NCI-H1105 treated with DMSO at 0.1 percent for 48 hours (cell line): ENCODE measurements around the gene AOPEP.
A peak's percentile ranks its signal among the peaks of the same experiment; 100 is the strongest.

Experiments
- DNase-seq: peaks from one replicate; lab custom pipeline; 2025; lab: John Stamatoyannopoulos, UW

The AOPEP gene

DNA sequence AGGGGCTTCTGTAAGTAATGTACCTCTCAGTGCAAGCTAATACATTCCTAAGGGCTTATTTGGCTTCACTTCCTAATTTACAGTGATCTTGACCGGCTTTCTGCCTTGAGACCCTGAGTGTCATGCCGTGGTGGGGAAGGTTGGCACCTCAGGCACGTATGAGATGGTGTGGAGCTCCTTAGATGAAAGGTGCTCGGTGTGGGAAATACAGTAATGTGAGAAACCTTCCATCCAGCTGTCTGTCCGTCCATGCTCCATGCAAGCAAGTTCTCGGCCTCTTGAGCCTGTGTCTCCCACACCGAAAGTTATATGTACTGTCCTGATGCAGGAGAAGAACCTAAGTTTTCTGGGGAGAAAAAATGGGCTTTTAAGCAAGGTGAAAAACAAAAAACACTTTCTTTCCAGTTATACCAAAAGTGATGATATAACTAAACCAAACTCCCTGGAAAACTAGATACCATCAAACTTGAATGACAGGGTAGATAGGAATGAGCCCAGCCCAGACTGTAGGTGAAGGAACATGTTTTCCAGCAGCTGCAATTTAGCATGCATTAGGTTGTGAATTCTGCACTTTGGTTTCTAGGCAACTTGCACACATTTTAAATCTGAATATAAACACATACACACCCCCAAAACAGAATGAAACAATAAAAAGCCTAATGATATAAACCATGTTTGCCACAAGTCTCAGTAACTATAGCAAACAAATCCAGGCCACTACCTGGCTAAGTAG lies 311.5 kb downstream of the AOPEP start:
- no peak for DNase-seq

DNA sequence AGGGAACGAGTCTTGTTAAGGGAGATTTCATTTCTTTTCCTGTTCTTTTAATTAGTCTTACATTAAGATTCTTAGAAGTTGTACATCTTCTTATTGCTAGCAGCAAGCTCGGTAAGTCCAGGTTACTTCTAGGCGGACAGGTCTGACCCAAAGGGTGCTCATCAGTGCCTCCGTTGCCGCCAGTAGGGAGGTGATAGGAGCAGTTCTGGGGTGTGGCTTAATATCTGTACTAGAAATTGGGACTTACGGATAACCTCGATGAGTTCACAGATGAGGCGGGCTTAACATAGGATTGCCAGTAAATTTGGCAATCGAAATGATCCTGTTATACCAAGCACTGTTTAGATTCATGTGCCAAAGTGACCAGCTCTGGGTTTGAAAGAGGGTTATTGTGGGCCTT lies 312.2 kb downstream of the AOPEP start:
- no peak for DNase-seq

DNA sequence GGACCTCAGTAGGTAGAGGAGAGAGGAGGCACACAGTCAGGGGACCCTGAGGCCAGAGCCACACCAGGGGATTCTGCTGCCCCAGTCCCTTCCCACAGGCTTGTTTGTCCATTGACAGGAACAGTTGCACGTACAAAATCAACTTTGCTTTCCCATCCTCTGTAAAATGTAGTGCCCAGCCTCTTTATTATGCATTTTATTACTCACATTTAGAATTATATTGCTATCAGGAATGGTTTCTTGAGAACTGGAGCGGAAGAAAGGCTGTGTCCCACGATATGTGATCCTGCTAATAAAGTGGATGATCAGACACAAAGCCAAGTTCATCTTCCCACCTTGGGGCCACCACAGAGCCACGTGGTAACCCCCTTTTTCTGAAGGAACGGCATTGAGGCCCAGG lies 313.6 kb downstream of the AOPEP start:
- no peak for DNase-seq

DNA sequence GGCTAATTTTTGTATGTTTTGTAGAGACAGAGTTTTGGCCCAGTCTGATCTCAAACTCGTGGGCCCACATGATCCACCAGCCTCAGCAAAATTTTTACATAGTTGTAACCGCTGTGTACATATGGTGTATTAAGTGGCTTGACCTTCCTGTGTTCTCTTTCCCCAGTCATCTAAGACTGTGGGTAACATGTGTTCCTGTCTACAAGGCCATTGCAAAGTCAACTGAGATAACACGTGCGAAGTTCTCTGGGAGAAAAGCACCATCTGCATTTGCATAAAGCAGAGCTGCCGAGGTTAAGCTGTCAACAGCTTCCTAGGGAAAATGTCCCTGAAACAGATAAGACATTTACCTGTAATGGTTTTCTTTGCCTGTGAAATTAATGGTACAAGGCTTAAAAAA lies 317.3 kb downstream of the AOPEP start:
- no peak for DNase-seq

DNA sequence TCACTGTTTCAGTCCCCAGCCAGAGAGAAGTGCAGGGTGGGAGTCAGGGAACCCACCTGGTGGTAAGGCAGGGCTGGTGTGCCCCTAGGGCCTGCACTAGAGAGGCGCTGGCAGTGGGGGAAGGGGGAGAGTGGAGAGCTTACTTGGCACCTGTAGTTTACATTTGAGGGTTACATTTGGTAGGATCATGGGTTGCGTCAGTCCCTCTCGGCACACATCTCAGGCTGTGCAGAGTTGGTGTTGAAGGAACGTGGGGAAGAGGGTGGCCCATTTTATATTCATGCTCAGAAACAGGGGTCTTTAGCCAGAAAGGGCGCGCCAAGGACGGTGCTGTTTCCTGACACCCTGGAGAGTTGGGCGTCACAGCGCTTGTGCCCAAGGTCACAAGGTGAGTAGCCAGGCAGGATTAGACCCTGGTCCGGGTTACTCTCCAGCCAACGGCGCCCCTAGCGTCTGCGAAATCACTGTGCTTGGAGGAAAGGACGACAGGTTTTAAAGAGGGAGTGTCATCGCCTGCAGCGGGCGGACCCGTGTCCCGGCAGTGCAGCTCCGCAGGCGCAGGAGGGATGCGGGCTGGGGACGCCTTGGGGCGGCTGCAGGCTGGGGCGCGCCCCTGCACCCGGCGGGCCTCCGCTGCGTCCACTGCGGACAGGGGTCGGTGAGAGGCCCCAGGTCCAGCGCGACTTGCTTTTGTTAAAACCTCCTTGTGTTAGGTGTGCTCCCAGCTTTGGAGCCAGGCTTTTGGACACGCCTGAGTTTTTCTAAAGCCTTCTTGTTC lies 318.4 kb downstream of the AOPEP start:
- DNase-seq: no peak

DNA sequence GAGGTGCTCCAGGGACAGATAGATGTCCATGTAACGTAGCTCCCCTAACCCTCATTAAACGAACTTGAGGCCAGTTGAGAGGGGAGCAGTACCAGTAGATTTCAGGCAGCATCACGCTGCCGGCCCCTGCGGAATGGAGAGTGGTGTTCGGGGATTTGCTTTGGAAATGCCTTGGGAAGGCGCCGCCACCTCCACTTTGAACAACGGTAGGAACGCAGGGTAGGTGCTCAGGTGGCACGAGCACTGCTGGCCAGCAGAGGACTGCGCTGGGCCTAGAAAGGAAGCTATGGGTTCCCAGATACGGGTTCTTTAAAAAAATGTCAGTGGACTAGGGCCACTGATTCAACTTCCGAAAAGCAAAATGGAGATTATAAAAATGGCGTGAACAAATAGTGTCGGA lies 319.3 kb downstream of the AOPEP start:
- no peak for DNase-seq

DNA sequence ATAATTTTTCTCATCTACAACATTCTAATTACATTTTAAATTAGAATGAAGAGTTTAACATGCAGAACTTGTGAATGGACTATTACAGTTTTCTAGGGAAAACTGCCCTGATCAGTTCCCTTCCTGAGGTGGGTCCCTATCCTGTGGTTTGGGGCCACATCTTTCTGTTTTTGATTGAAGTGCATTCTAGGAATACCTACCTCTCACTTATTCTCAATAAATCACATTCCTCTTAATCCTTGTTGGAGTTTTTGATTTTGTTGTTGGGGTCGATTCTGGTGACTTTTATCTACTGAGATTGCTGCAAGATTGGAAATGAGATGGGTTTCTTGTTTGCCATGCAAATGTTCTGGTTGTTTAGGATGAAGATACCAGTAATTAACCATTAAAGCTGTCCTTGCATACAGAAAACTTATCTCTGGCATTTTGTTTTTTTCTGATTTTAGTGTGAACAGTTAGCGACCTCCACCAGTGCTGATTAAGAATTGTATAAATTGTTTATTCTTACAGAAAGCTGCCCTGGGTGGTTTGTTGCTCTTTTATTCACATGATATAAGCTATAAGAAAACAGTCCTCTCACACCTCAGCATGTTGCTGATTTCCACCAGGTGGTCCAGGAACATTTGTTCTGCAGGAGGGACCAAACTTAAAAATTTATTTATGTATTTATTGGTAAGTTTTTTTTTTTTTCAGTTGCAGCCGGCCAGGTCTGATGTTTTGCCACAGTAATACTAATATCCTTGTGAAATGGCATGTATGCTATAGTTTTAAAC lies 321.1 kb downstream of the AOPEP start:
- no peak for DNase-seq

DNA sequence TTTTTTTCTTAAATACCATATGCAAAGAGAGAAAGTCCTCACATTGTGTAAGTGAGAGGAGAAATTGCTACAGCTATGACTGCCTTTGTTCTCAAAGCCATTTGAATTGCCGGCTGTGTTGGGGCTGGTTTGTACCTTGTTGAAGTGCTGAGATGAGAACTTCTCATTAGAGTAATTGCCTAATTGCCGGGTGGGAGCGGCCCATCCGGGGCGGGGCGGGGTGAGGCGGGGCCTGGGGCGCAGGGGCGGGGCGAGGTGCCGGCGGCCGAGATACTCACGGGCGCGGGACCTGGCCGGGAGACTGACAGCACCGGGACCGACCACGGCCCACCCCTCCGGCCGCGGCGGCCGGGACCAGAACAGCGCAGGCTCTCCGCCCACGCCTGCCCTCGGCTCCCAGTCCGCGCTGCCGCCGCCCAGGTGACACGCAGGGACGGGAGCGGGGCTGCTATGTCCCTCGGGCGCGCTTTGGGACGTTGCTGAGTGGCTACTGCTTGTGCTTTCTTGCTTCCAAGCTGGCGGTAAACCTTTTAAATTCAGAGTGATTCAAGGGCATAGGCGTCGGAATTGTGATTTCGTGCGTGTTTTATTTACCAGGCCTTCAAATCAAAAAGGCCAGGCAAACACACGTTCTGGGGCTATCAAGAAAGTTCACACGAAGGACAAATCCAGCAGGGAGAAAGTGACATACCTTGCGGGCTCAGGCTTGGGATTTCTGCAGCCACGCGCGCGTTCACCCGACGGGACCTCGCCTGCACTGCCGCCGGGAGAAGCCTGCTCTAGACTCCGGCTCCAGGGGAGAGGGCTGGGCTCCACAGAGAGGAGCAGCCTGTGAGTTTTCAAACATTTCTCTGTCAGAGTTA lies 322.0 kb downstream of the AOPEP start:
- DNase-seq: peak; percentile 92

DNA sequence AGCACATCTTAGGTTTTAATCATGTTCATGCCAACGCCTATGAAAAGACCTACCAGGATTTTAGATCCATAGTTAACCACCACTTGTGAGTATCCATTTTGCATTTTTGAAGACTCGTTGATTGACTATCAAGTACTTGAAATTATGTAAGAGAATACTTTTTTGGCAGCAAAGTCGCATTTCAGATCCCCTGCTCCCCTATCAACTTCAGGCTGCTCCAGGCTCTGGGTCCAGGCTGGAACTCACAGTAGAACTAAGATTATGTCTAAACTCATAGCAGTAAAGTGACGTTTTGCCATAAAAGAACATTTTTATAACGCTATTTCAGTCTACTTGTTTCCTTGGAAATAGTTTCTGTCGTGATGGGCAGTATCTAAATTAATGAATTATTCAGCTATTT lies 323.3 kb downstream of the AOPEP start:
- peak; percentile 30 for DNase-seq

DNA sequence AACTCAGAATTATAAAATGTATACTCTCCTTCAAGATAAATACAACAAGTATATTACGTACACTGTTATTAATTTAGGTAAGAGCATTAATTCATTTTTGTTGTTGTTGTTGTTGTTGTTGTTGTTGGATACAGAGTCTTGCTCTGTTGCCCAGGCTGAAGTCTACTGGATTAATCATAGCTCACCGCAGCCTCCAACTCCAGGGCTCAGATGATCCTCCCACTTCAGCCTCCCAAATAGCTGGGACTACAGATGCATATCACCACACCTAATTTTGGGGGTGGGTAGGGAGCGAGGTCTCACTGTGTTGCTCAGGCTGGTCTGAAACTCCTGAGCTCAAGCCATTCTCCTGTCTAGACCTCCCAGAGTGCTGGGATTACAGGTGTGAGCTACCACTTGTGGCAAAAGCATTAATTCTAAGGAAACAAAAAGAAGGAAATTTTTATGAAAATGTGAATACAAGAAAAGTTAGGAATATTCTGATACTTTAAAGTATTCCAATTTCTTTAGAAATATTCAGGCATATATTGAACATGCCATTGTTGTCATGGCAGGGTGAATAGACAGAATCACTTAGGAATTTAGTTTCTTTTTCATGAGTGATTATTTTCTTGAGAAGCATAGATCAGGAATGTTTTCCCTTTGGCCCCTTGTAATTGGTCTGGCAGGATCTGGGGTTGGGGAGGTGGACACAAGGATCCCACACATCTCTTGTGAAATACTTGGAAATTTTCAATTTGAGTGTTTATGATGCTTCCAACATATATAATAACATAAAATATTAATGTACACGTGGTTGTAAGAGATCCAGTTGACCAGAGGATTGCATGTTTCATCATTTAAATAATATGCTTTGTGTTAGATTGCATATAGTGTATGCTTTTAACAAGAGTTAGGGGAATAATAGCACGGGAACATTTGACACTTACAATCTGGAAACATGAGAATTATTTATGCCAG lies 327.4 kb downstream of the AOPEP start:
- DNase-seq: no peak

DNA sequence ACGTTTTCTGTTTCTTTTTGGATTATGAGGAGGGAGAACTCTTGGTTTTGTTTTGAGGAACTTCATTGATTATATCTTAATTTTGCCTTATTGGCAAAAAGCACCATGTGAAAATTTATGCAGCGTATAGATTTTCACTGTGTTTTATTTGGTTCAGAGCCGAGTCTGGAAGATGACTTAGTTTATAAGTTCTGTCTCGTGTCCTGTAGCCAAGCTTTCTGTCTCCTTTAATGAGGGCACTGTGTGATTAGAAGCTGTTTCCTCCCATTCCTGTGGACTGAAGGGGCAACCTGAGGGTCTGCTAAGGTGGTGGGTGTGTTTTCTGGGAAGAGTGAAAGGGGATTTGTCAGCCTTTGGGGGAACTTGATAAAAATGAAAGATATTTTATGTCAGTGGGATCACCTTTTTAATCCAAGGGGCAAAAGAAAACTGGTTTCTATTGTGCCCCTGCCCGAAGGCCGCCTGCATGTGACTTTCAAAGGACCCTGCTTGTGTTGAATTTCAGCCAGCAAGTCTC lies 328.9 kb downstream of the AOPEP start:
- DNase-seq: no peak

DNA sequence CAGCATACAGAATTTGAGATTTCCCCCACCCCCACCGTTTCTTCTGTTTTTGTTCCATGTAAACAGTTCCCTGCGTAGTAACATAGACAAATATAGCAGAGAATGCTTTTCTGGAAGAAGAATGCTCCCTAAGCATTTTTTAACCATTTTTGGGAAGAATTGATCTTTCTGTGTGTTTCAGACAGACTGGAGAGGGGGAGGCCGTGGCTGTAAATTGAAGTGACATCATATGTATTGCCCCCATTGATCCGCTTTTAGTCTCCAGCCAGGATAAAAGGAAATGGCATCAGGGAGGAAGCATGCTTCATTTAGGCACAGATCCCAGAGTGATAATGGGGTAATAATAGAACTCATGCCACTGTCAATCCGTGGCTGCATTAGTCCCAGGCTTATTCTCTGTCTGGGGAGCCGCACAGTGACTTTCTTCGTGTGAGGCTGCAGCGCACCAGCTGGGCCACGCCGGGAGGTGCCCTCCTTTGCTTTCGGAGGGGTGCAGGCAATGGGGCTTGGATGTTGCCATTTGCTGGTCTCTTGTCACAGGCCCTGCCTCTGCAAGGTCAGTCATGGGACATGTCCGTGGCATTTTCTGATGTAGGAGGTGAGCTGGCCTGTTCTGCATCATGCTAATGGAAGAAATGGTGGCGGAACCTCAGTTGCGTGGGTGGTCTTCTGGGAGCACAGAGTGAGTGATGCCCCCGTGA lies 329.5 kb downstream of the AOPEP start:
- peak; percentile 62 for DNase-seq

DNA sequence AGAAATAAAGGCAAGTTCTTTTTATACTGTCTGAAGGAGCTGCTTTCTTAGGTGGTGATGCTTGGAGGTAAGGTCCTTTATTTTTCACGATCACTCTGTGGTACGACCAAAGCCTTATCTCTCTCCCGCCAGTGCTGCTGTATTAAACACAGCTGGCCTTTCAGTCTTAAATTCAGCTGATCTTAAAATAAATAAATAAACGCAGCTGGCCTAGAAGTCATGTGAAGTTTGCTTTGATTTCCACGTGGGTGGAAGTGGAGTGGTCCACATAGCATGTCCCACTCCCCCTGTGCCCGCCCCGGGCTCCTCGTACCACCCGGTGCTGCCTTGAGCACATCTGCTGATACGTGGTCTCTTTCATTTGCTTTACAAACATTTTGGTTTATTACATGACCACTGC lies 330.6 kb downstream of the AOPEP start:
- peak; percentile 6 for DNase-seq

DNA sequence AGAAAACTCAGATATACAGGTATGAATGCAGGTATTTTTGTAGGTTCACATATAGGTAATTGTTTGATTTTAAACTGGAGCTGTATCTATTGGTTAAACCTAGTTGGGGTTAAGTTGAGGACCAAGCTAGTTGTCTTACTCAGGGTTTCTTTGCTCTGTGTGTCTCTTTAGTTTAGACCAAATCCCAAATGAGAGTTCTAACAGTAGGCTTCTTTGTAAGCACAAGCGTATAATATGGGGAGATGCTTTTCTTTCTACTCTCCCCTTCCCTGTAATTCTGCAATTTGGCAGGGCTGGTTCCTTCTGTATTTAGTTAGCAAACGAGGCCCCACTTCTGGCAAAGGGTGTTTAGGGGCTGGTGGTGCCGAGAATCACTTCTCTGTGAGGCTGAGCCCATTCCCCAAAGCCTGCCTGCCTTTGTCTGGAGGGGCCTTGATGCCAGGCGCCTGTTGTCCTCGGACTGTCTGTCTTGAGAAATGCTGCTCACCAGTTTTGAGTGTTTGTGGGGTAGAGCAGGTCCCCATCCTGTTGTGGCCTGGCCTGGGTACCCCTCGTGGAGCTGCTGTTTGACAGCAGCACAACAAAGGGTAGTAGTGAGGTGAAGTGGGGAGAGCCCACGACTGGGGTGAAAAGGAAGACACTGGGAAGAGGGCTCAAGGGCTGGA lies 331.8 kb downstream of the AOPEP start:
- DNase-seq: no peak

DNA sequence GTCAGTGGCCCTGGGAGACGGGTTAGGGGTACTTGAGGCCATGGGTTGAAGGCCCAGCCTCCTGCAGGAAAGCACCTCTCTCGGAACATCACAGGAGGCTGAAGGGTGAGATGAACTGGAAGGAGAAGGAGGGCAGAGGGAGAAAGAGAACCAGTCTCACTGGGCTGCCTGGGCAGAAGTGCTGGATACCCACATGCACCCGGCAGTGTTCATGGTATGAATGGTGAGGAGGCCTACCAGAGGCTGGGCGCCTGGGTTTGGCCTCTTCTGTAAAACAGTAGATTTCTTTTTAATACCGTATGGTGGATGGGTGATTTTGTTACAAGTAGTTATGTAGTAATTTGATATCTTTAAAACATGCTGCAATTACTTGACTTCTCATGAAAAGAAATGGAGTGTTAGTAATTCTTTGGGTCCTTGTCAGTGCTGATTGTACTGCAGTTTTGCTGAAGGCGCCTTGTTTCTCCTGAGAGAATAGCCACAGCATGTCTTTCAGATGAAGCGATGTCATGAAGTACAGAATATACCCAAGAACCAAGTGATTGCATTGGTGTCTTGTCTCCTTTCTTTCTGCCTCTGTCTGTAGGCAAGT lies 332.4 kb downstream of the AOPEP start:
- DNase-seq: peak; percentile 7

DNA sequence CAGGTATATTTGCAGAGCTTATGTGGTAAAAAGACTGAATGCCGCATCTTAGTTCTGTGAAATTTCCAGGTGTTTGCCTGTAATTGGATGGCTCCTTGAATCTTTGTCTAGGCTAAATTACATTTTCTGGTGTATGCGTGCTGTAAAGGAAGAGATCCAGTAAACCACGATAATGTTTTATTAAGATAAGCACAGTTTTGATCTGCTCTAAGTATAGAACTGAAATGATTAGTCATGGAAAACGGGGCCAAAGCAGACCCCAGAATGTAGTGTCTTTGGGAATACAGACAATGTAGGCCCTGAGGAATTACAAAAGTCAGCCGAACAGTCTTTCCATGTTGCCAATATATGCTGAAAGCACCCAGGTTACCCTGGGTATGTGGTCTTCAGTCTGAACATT lies 333.7 kb downstream of the AOPEP start:
- DNase-seq: no peak

DNA sequence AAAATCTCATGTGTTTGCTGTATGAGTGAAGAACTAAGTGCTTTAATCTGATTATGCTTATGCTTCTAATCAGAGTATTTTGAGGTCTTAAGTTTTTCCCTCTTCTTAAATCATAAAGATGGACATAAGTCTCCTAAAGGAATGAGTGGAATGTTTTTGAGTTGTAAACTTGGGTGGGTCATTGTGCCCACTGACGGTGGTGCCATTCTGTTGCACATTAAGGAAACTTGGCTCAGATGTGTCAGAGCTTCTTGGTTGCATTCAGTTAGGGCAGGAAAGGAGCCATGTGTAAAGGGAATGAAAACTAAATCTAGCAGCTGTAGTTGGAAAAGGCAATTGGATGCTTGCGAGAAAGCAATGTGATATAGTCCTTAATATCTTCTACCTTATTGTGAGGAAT lies 334.4 kb downstream of the AOPEP start:
- DNase-seq: no peak

DNA sequence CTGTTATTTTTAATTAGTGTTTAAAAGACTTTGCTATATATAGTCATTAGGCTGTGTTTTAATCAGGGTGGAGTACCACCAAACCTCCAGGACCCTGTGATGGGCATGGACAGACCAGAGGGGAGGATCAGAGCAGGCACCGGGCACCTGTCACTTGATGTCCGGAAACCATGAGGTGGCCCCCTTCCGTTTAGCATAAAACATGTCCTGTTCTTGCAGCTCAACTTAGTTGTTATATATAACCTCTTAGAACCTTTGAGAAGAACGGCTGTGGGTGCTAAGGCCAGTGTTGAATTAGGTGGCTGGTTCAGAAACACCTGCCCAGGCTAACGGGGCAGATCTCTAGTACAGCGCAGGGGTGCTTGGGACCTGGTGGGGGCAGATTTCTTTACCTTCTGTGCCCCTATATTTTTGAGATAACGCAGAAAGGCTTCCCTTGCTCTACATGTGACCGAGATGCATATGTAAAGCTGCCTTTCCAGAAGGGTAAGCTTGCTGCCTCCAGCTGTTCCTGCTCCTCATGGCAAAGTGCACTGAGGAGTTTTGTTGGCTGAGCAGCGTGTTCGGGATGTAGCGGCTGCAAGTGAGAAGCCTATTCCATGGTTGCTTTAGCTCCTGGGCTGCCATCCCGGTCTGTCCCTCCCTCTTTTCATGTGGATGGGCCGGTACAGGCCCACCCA lies 335.6 kb downstream of the AOPEP start:
- DNase-seq: no peak
